CD4-positive, alpha-beta T cell treated with Interleukin-2 at 100 ng/mL for 4 hours (primary cell): ENCODE measurements around the gene JCAD.
A peak's percentile ranks its signal among the peaks of the same experiment; 100 is the strongest.
"Not testable (repeated sequence)": the region's sequence is repeated elsewhere in the genome, so short reads cannot be mapped to it uniquely, and the experiment has no call there.

Experiments
- DNase-seq: peaks from one replicate; pipeline ENCODE4 v3.0.0-alpha.2; 2020; ENCODE audit warnings: low spot score

Gene JCAD

GRCh38 chr10:30059209-30060107, at the start of gene JCAD:
Gene JCAD, minus strand, starts transcription at chr10:30059586. Its CDS starts 11,774 bp downstream, at chr10:30047812.
- peak; percentile 28 for DNase-seq

- no peak for DNase-seq
Observed at GRCh38 chr10:30106987-30107386, 47.6 kb upstream of the JCAD start.

- no peak for DNase-seq
Observed at GRCh38 chr10:30103595-30104320, 44.4 kb upstream of the JCAD start.

GRCh38 chr10:30099706-30100105, 40.3 kb upstream of the JCAD start:
- DNase-seq: not testable (repeated sequence)

- no peak for DNase-seq
Observed at GRCh38 chr10:30099101-30099500, 39.7 kb upstream of the JCAD start.

- DNase-seq: no peak
Observed at GRCh38 chr10:30098629-30099028, 39.2 kb upstream of the JCAD start.

- DNase-seq: no peak
Observed at GRCh38 chr10:30096564-30096963, 37.2 kb upstream of the JCAD start.

GRCh38 chr10:30095631-30096422, 36.4 kb upstream of the JCAD start:
- DNase-seq: no peak

- no peak for DNase-seq
Observed at GRCh38 chr10:30094601-30095000, 35.2 kb upstream of the JCAD start.

- DNase-seq: no peak
Observed at GRCh38 chr10:30093303-30093950, 34.0 kb upstream of the JCAD start.

GRCh38 chr10:30092151-30092790, 32.9 kb upstream of the JCAD start:
- no peak for DNase-seq

GRCh38 chr10:30091136-30091535, 31.8 kb upstream of the JCAD start:
- DNase-seq: no peak

GRCh38 chr10:30088178-30088577, 28.8 kb upstream of the JCAD start:
- DNase-seq: no peak

GRCh38 chr10:30083934-30084333, 24.5 kb upstream of the JCAD start:
- DNase-seq: no peak

- no peak for DNase-seq
Observed at GRCh38 chr10:30081182-30081581, 21.8 kb upstream of the JCAD start.

GRCh38 chr10:30080161-30080560, 20.8 kb upstream of the JCAD start:
- DNase-seq: no peak

- no peak for DNase-seq
Observed at GRCh38 chr10:30079408-30079807, 20.0 kb upstream of the JCAD start.

GRCh38 chr10:30075481-30075880, 16.1 kb upstream of the JCAD start:
- no peak for DNase-seq

GRCh38 chr10:30074933-30075332, 15.5 kb upstream of the JCAD start:
- DNase-seq: no peak

GRCh38 chr10:30074090-30074489, 14.7 kb upstream of the JCAD start:
- DNase-seq: no peak

GRCh38 chr10:30073767-30074060, 14.3 kb upstream of the JCAD start:
- DNase-seq: no peak
